ENCODE measurements around the gene PTPN22.

PTPN22 gene

DNA sequence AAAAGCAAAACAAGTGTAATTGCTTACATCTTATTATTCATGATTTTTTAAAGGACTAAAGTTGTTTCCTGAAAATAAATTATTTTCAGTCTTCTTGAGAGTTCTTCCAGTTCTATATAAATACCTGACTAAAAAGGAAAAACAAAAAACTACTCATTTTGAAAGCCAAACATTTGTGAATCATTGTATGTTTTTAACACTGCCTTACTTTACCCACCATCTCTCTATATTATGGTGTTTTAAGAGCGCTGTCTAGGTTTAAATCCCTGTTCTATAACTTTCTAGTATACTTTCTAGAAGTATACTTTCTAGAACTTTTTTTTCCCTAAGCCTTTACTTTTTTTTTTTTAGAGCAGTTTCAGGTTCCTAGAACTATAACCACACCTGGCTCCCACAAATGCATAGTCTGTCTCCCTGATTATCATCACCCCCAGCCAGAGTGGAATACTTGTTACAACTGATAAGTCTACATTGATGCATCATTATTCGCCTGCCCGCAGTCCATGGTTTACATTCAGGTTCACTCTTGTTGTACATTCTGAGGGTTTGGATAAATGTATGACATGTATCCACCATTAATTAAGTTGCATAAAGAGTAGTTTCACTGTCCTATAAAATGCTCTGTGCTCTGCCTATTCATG, 69.0 kb downstream of the PTPN22 start:
- no peak overlapping the region for H3K4me3 ChIP-seq (ENCODE audit: low read depth, low read length)
- DNase-seq (ENCODE audit: low read depth) = no peak
- TF ChIP-seq, protein P1, sequence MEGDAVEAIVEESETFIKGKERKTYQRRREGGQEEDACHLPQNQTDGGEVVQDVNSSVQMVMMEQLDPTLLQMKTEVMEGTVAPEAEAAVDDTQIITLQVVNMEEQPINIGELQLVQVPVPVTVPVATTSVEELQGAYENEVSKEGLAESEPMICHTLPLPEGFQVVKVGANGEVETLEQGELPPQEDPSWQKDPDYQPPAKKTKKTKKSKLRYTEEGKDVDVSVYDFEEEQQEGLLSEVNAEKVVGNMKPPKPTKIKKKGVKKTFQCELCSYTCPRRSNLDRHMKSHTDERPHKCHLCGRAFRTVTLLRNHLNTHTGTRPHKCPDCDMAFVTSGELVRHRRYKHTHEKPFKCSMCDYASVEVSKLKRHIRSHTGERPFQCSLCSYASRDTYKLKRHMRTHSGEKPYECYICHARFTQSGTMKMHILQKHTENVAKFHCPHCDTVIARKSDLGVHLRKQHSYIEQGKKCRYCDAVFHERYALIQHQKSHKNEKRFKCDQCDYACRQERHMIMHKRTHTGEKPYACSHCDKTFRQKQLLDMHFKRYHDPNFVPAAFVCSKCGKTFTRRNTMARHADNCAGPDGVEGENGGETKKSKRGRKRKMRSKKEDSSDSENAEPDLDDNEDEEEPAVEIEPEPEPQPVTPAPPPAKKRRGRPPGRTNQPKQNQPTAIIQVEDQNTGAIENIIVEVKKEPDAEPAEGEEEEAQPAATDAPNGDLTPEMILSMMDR (IDR thresholded peaks at IDR 0.05; ENCODE audit: low read depth, low read length, missing control alignments) = no peak

DNA sequence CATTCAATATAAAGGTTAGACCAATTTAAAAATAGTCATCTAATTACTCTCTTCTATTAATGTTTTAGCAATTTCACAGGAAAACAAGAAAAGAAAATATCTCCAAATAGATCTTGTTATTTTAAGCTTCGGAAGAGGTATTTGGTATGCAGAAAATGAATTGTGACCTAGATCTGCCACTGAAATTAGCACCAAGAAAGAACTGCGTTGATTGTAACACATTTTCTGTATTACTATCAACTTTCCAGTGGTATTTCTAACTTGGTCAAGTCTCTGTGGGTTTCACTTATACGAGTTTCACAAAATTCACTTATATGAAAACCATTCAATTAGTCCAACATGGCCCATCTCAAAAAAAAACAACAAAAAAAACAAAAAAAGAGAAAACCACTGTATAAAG, 71.0 kb downstream of the PTPN22 start:
- no peak overlapping the region for H3K4me3 ChIP-seq (ENCODE audit: low read depth, low read length)
- TF ChIP-seq, protein P1 (IDR thresholded peaks at IDR 0.05; ENCODE audit: low read depth, low read length, missing control alignments) = no peak
- no peak for DNase-seq (ENCODE audit: low read depth)

DNA sequence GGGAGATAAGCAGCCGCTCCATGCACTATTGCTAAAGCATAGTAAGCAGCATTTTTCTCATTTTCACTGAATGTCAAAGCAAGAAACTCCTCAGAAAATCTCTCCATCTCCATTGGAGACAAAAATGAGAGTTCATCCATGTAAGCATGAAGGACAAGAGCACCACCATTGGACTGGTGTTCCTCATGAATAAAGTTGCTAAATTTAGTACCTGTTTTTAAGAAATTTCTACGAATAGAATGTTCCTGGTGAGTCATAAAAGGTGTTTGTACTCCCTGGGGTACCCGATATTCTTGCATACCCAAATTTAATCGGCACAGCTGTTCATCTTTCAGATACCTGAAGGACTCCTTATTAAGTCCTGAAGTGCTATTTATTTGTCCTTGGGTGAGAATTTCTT, 74.0 kb downstream of the PTPN22 start:
- no peak overlapping the region for H3K4me3 ChIP-seq (ENCODE audit: low read depth, low read length)
- DNase-seq (ENCODE audit: low read depth) = no peak
- TF ChIP-seq, protein P1 (IDR thresholded peaks at IDR 0.05; ENCODE audit: low read depth, low read length, missing control alignments) = no peak

DNA sequence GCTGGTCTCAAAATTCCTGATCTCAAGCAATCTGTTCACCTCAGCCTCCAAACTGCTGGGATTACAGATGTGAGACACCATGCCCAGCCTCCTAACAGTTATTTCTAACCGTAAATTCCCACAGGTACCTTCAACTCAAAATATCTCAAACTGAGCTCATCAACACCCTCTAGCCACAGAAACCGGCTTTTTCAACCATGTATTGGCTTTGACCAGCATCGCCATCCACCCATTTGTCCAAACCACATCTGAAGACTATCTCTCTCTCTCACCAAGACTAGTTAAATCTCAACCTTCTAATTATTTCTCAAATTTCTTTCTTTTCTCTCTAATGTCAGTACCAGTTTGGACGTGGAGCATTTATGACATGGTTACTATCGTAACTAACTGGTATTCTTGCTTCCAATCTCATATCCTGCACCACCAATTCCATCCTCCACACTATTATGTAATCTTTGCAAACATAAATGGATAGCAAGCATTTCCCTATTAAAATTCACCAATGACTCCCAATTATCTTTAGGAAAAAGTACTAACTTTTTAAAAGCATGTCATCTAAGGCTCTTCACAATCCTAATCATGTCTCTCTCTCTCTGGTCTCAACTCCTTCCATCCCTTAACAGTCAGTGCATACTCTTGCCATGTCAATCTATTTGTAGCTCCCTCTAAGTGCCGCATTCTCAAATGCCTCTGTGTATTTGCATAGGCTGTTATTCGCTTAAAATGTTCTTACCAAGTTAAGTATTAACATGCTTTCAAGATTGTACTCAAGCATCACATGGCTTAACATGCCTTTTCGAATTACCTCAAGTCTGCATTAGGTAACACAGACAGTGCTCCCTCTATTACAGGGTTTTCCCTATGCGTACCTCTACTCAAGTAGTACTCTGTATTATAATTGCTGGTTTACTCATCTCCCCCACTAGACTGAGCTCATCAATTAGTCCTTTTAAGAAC, 77.4 kb downstream of the PTPN22 start:
- no peak overlapping the region for H3K4me3 ChIP-seq (ENCODE audit: low read depth, low read length)
- no peak for DNase-seq (ENCODE audit: low read depth)
- TF ChIP-seq, protein P1 (IDR thresholded peaks at IDR 0.05; ENCODE audit: low read depth, low read length, missing control alignments) = no peak

DNA sequence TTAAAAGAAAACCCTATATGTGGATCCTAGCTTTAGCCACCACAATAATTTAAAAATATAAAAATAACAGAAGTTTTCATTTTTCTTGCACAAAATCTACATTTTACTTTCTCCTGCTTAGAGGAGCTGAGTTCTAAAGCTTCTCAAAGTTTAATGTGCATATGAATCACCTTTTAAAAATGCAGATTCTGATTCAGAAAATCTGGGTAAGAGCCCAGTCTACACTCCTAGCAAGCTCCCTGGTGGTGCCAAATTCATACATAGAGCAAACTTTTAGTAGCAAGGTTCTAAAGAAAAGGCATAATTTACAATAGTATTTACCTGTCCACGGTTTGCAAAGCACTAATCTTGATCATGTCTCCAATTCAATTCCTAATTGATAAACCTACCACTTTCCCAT, 78.5 kb downstream of the PTPN22 start:
- DNase-seq (ENCODE audit: low read depth) = no peak
- H3K4me3 ChIP-seq (ENCODE audit: low read depth, low read length) = no peak overlapping the region
- TF ChIP-seq, protein P1 (IDR thresholded peaks at IDR 0.05; ENCODE audit: low read depth, low read length, missing control alignments) = no peak

GRCh38 chr1:113792471-113792870, 79.0 kb downstream of the PTPN22 start:
- H3K4me3 ChIP-seq (ENCODE audit: low read depth, low read length) = no peak overlapping the region
- TF ChIP-seq, protein P1 (IDR thresholded peaks at IDR 0.05; ENCODE audit: low read depth, low read length, missing control alignments) = no peak
- no peak for DNase-seq (ENCODE audit: low read depth)

Measured in GM12864 (cell line).